Osteocyte (in vitro differentiated cells): ENCODE results near the gene ERMARD. TPM values are rescaled to one million over a fixed set of nuclear protein-coding genes. Genes with fewer than 3 reads are reported as not detected.

Source experiments
- DNase-seq: peaks from one replicate; pipeline ENCODE4 v3.0.0; 2021; ENCODE audit warnings: mixed read lengths; ENCODE audit not compliant: unreplicated experiment; ENCODE audit errors: extremely low spot score
- H3K27ac Mint-ChIP-seq: one replicate; pipeline ENCODE4 v1.8.0; 2021; ENCODE audit warnings: mild to moderate bottlenecking, mixed read lengths; ENCODE audit not compliant: unreplicated experiment
- H3K27me3 Mint-ChIP-seq: one replicate; pipeline ENCODE4 v1.8.0; 2021; ENCODE audit warnings: mixed read lengths; ENCODE audit not compliant: unreplicated experiment
- H3K36me3 Mint-ChIP-seq: one replicate; pipeline ENCODE4 v1.8.0; 2021; ENCODE audit warnings: mixed read lengths; ENCODE audit not compliant: unreplicated experiment
- H3K4me1 Mint-ChIP-seq: one replicate; pipeline ENCODE4 v1.8.0; 2021; ENCODE audit warnings: mixed read lengths; ENCODE audit not compliant: unreplicated experiment
- H3K4me3 Mint-ChIP-seq: one replicate; pipeline ENCODE4 v1.8.0; 2021; ENCODE audit warnings: mild to moderate bottlenecking, moderate library complexity, mixed read lengths; ENCODE audit not compliant: unreplicated experiment
- H3K9me3 Mint-ChIP-seq: one replicate; pipeline ENCODE4 v1.8.0; 2021; ENCODE audit warnings: mixed read lengths; ENCODE audit not compliant: unreplicated experiment
- total RNA-seq: library from RNA; stranded (reverse); gene quantifications from 2 replicates; pipeline ENCODE4 v1.2.1, GENCODE V29; 2021
- TF ChIP-seq, protein P1 (sequence below): fragments of 200-600 bp; sonication (generic); IDR thresholded peaks from 2 replicates; pipeline ENCODE4 v1.5.0; 2021; ENCODE audit warnings: antibody characterized with exemption, mild to moderate bottlenecking, moderate library complexity

ERMARD gene
- total RNA-seq, 1 donor from 2014 or later: 34.6 TPM

DNA sequence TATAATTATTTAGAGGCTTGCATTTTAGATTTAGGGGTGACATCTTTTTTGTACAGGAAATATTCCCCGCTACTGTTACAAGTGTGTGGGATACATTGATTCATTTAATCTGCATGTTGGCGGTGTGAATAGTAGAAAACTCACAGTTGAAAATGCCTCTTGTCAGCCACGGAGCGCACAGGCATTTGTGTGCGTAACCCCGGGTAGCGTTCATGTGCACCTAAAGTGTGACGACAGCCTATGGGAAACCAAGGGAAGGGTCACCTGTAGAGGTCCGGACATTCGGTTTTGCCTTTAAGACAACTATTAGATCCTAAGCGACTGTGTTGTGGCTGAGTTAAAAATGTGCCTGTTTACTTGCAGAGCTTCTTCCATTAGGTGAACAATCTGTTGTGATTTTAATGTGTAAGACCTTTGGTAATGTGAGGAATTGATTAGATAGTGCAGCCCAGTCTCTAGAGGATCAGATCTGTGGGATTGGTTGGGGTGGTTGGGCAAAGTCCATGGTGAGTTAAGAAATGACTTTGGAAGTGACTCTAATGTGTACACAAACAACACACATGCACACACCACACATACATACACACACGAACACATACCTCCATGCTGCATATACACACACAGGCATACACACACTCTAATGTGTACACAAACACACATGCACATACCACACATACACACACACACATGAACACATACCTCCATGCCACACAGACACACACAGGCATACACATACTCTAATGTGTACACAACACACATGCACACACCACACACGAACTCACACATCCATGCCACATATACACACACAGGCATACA is 15.7 kb downstream of the ERMARD start:
- no peak overlapping the region for H3K27ac Mint-ChIP-seq

DNA sequence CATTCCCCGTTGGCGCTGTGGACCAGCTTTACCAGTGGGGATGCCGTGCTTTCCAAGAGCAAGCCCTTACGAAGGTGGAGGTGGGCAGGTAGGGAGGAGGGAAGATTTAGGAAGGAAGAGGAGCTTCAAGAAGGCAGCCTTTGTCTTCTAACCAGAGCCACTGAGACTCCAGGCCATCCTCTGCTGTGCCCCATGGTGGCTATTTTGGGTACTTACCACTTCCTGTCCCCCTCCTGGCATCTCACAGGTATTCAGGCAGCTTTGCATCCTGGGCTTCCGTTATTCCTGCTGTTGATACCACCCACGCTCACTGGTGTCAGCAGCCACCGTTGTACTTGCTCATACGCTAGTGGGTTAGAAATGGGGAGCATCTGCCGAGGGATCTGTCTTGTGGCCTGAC is 22.9 kb downstream of the ERMARD start:
- TF ChIP-seq, protein P1, sequence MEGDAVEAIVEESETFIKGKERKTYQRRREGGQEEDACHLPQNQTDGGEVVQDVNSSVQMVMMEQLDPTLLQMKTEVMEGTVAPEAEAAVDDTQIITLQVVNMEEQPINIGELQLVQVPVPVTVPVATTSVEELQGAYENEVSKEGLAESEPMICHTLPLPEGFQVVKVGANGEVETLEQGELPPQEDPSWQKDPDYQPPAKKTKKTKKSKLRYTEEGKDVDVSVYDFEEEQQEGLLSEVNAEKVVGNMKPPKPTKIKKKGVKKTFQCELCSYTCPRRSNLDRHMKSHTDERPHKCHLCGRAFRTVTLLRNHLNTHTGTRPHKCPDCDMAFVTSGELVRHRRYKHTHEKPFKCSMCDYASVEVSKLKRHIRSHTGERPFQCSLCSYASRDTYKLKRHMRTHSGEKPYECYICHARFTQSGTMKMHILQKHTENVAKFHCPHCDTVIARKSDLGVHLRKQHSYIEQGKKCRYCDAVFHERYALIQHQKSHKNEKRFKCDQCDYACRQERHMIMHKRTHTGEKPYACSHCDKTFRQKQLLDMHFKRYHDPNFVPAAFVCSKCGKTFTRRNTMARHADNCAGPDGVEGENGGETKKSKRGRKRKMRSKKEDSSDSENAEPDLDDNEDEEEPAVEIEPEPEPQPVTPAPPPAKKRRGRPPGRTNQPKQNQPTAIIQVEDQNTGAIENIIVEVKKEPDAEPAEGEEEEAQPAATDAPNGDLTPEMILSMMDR: no peak
- Mint-ChIP-seq H3K27ac (no peak overlapping the region), H3K36me3 (peaks cover 33% of the 10 kb centered on the region), H3K9me3 (no peaks in the 10 kb centered on the region), H3K4me1 (no peaks in the 10 kb centered on the region), H3K4me3 (no peak overlapping the region), H3K27me3 (no peaks in the 10 kb centered on the region)
- DNase-seq: no peak

More for the DNA sequence above, 15.7 kb downstream of the ERMARD start:
- peaks cover 50% of the 10 kb centered on the region for H3K36me3 Mint-ChIP-seq
- DNase-seq: no peak
- peaks cover 18% of the 10 kb centered on the region for H3K4me1 Mint-ChIP-seq
- no peak overlapping the region for H3K4me3 Mint-ChIP-seq
- TF ChIP-seq, protein P1: no peak
- no peaks in the 10 kb centered on the region for H3K27me3 Mint-ChIP-seq
- H3K9me3 Mint-ChIP-seq: no peaks in the 10 kb centered on the region

DNA sequence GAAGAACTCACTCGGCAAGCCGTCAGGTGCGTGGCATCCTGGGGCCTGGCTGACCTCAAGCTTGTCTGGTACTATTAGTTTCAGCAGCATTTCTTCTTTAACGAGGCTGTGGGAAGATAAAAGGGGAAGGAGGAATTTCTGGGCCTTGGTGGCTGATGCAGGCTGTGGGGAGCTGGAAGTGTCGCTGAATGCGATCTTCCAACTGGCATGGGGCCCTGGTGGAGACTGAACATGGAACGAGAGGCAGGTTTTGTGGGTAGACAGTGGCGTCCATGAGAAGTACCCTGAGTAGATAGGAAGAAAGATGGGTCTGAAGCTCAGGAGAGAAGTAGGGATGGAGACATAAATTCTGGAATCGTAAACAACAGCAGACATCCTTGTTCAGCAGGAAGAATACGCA is 23.9 kb downstream of the ERMARD start:
- H3K36me3 Mint-ChIP-seq: peaks cover 26% of the 10 kb centered on the region
- DNase-seq: no peak
- TF ChIP-seq, protein P1: no peak
- H3K9me3 Mint-ChIP-seq: no peaks in the 10 kb centered on the region
- no peaks in the 10 kb centered on the region for H3K27me3 Mint-ChIP-seq
- H3K4me1 Mint-ChIP-seq: peaks cover 1% of the 10 kb centered on the region
- no peak overlapping the region for H3K27ac Mint-ChIP-seq
- H3K4me3 Mint-ChIP-seq: no peak overlapping the region

DNA sequence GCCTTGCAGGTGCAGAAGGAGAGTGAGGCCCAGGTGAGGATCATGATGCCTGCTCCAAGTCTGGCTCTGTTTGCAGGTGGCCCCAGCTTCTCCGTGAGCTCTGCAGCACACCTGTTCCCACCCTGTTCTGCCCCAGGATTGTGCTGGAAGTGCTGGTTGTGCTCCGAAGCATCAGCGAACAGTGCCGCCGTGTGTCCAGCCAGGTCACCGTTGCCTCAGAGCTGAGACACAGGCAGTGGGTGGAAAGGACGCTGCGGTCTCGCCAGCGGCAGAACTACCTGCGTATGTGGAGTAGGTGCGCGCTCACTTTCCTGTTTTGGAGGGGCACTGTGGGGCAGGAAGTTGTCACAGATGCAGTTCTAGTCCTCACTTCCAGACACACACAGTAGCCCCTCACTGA is 25.0 kb downstream of the ERMARD start:
- Mint-ChIP-seq H3K9me3 (no peaks in the 10 kb centered on the region), H3K4me3 (no peak overlapping the region), H3K27ac (no peak overlapping the region), H3K27me3 (no peaks in the 10 kb centered on the region), H3K4me1 (peaks cover 8% of the 10 kb centered on the region), H3K36me3 (peaks cover 32% of the 10 kb centered on the region)
- no peak for DNase-seq
- TF ChIP-seq, protein P1: no peak

DNA sequence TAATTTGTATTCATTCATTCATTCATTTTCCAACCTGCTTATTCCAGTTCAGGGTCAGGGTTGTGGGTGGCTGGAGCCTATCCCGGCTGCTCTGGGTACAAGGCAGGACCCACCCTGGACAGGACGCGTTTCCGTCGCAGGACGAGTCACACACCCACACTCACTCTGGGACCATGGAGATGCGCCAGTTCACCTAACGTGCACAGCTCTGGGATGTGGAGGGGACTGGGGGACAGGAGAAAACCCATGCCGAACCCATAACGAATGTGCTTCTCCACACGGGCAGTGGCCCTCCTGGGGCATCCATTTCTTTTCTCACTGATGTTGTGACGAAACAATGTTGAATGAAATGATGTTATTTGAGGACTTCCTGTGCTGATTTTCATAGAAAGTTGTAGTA is 26.5 kb downstream of the ERMARD start:
- Mint-ChIP-seq H3K9me3 (no peaks in the 10 kb centered on the region), H3K4me1 (peaks cover 8% of the 10 kb centered on the region), H3K36me3 (peaks cover 25% of the 10 kb centered on the region), H3K27ac (no peak overlapping the region), H3K27me3 (no peaks in the 10 kb centered on the region), H3K4me3 (no peak overlapping the region)
- peak; percentile 76 for DNase-seq
- TF ChIP-seq, protein P1: no peak
